ENCODE results near the gene SLC25A28.

DNA sequence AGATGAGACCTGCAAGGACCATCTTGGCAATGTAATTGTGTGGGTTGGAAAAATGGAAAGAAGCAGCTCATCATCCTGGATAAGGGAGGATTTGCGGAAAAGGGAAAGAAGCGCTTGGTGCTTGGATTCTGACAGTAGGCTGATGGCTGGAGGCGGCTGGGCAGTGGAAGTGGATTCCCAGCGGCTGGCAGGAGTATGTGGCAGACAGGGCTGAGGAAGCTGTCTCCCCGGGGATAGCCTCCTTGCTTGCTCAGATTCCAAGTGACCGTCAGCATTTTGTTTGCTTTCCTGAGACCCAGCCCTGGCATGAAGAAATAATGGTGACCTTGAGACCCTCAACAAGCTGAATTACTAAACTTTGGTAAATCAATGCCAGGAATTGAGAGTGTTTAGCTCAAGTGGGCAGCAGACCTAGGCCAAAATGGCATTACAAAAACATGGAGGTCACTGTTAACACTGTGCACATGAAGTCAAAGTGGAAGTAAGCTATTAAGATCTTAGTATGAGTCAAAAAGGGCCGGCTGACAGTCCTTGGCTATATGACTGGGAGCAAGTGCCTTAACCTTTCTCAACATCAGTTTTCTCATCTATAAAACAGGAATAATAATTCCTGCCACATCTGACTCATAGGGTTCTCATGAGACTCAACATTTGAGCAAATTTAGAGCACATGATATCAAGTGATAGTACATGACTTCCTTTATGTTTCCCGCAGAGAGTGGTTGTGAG is 21.3 kb downstream of the SLC25A28 start:
- TF ChIP-seq, protein P1, sequence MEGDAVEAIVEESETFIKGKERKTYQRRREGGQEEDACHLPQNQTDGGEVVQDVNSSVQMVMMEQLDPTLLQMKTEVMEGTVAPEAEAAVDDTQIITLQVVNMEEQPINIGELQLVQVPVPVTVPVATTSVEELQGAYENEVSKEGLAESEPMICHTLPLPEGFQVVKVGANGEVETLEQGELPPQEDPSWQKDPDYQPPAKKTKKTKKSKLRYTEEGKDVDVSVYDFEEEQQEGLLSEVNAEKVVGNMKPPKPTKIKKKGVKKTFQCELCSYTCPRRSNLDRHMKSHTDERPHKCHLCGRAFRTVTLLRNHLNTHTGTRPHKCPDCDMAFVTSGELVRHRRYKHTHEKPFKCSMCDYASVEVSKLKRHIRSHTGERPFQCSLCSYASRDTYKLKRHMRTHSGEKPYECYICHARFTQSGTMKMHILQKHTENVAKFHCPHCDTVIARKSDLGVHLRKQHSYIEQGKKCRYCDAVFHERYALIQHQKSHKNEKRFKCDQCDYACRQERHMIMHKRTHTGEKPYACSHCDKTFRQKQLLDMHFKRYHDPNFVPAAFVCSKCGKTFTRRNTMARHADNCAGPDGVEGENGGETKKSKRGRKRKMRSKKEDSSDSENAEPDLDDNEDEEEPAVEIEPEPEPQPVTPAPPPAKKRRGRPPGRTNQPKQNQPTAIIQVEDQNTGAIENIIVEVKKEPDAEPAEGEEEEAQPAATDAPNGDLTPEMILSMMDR (conservative IDR thresholded peaks at IDR 0.05; ENCODE audit: low read length), result no peak
- TF ChIP-seq EZH2phosphoT487 (IDR thresholded peaks at IDR 0.05; ENCODE audit: borderline replicate concordance), result no peak
